HG03045 (cell line): ENCODE data around the gene VKORC1.
"Not testable (repeated sequence)": the region's sequence is repeated elsewhere in the genome, so short reads cannot be mapped to it uniquely, and the experiment has no call there.

ENCODE experiments used
- ATAC-seq: cut with Tn5 transposase; IDR thresholded peaks from one replicate; pipeline ENCODE4 v1.9.1; 2021; ENCODE audit warnings: mild to moderate bottlenecking, moderate library complexity; ENCODE audit not compliant: unreplicated experiment

The VKORC1 gene

DNA sequence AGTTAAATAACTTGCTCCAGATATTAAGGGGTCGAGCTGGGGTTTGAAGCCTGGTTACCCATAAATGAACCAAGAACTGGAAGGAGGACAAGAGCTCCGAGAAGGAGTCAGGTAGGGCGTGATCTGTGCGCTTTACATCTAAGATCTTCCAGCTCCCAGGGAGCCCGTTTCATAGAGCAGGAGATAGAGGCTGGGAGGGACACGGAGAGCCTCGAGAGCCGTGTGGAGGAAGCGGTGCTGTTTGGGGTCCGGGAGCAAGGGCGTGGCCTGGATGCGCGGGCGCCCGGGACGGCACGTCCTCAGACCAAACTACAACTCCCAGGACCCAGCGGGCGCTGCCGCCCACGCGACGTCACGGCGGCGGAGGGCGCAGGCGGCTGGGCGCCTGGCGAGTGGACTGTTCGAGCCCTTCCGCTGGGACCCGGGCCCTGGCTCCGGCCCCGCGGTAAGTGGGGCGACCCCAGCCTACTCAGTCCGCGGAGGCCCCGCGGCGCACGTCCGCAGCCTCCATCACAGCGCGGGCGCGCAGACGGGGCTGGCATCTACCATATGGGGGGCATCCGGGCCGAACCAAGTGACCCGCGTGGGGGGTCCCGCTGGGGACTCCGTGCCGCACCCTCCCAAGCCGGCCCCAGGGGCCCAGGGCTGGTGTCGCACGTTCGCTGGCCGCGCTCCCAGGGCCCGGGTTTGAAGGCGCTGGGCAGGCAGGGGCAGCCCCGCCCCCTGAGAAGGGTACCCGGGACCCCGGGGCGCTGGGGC lies 13.6 kb upstream of the VKORC1 start, which contains the start of gene BCKDK:
Gene BCKDK, plus strand, starts transcription at position 352 of the 759 bp plus-strand sequence. CDS start 838 bp downstream, outside the sequence.
- ATAC-seq: peak; percentile 72

GRCh38 chr16:31107465-31107867 lies 12.9 kb upstream of the VKORC1 start:
- ATAC-seq: no peak

GRCh38 chr16:31106509-31107464 lies 12.2 kb upstream of the VKORC1 start:
- no peak for ATAC-seq

DNA sequence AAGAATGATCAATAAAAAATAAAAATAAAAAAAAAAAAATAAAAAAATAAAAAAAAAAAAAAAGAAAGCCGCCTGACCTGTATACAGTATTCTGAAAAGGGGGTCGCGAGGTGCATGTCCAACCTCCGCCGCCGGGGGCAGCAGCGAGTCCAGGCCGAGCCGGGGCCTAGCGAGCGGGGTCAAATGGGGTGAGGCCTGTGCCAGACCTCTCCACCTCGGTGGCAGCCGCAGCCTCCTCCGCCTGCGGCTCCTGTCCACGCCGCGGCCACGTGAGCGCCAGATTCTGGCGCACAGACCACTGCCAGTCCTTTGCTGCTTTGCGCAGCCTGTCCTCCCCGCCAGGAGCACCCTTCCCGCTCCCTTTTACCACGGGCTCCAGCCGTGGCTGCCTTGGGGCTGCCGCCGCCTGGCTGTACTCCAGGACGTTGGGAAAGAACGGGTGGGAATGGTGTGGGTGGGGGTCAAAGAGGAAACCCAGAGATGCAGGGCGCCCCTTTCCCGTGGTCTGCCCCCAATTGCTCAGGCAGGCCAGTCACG lies 11.1 kb upstream of the VKORC1 start:
- no peak for ATAC-seq

GRCh38 chr16:31100876-31101641 lies 6.5 kb upstream of the VKORC1 start:
- ATAC-seq: not testable (repeated sequence)

- no peak for ATAC-seq
Observed at GRCh38 chr16:31099860-31100638, 5.5 kb upstream of the VKORC1 start.

- ATAC-seq: no peak
Observed at GRCh38 chr16:31094088-31094423, 541 bp downstream of the VKORC1 start.

DNA sequence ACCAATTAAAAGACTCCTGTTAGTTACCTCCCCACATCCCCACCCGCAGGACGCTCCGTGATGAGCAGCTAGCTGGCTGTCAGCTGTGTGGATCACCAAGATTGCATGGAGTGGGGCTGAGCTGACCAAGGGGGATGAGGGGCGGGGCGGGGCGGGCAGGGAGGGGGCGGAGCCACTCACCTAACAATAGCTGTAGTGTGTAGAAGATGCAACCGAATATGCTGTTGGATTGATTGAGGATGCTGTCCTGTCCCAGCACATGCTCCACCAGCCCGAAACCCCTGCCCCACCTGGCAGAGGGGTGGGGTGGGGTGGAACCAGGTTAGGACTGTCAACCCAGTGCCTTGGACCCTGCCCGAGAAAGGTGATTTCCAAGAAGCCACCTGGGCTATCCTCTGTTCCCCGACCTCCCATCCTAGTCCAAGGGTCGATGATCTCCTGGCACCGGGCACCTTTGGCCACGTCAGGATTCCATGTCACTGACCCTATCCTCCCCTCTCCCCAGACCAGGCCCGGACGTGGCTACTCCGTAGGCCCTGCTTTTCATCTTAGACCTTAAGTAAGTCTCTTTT lies 1.4 kb downstream of the VKORC1 start:
- no peak for ATAC-seq

GRCh38 chr16:31092330-31092729 lies 2.3 kb downstream of the VKORC1 start:
- ATAC-seq: no peak

DNA sequence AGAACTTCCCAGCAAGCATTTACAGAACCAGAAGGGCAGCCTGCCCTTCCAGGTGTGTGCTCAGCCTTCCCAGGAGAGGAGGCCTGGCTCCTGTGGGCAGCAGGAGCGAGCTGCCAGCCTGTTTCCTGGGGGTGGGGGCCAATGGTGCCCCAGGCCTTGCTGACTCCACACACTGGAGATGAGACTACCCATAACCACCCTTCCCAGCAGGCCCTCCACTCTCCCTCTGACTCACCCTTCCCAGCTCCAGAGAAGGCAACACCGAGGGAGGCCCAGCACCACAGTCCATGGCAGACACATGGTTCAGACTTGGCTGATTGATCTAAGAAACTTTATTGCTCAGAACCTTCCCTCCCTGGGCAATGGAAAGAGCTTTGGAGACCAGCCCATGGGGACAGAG lies 4.1 kb downstream of the VKORC1 start:
- ATAC-seq: no peak

GRCh38 chr16:31089199-31089598 lies 5.4 kb downstream of the VKORC1 start:
- no peak for ATAC-seq

DNA sequence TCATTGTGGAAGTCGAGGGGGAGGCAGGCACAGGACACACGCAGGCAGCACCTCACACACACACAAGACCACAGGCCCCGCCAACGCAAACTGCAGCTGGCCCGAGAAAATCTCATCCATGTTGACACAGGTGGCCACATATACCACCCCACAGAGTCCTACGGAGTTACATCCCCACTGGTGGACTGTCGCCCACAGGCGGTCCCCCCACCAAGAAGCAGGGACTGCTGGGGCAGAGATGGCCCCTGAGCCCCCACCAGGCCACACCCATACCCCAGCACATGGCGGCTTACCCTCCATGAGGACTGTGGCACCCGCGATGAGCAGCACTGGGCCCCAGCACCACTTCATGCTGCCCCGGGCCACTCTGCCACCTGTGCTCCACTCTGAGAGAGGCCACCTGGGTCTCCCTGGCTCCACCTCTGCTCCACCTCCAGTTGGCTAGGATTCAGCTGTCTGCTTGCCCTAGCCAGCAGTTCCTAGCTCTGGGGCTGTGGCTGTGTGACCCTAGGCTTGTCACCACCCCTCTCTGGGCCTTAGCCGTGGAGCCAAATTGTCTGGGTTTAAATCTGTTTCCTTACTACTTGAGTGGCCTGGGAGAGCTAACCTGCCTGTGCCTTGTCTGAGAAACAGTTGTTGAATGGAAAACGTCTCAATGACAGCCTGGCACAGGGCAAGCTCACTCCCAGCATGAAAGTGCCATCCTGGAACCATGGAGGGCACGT lies 6.0 kb downstream of the VKORC1 start, which contains the start of gene PRSS53:
Gene PRSS53, minus strand, starts transcription at position 485 of the 725 bp plus-strand sequence. Its CDS starts 134 bp downstream, at position 351.
- ATAC-seq: no peak

DNA sequence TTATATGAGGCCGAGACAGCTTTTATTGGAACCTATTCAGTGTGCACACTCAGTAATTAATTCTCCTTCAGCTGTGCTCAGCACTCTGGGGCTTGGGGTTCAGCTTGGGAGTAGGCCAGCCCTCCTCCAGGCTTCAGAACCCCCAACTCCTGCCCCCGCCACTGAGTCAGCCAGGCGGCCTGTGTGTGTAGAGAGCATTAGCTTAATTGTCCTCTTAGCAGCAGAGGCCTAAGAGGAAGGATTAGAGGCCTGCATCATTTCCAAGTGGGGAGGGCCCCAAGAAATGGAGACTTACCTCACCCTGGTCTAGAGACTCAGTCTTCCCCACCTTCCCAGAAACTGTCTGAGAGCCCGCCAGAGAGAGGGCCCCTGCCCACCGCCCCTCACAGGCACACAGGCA lies 6.6 kb downstream of the VKORC1 start:
- no peak for ATAC-seq

DNA sequence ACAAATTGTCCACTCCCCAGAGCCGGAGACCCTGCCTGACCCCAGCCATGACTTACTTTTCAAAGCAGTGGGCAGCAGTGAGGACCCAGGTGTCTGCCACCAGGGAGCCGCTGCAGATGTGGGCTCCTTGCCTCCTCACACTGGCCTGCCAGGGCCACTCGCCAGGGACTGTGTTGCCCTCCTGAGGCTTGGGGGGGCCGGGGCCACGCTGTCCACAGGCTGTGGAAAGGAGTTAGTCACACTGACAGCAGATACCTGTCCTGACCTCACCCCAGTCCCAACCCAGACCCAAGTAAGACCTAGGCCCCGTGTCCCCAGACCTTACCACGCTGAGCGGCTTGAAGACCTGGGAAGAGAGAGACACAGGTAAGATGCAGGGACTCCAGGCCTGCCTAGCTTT lies 7.1 kb downstream of the VKORC1 start:
- no peak for ATAC-seq

GRCh38 chr16:31086629-31086906 lies 8.0 kb downstream of the VKORC1 start:
- ATAC-seq: no peak

- no peak for ATAC-seq
Observed at GRCh38 chr16:31085873-31086628, 8.5 kb downstream of the VKORC1 start.

- no peak for ATAC-seq
Observed at GRCh38 chr16:31085411-31085810, 9.2 kb downstream of the VKORC1 start.

DNA sequence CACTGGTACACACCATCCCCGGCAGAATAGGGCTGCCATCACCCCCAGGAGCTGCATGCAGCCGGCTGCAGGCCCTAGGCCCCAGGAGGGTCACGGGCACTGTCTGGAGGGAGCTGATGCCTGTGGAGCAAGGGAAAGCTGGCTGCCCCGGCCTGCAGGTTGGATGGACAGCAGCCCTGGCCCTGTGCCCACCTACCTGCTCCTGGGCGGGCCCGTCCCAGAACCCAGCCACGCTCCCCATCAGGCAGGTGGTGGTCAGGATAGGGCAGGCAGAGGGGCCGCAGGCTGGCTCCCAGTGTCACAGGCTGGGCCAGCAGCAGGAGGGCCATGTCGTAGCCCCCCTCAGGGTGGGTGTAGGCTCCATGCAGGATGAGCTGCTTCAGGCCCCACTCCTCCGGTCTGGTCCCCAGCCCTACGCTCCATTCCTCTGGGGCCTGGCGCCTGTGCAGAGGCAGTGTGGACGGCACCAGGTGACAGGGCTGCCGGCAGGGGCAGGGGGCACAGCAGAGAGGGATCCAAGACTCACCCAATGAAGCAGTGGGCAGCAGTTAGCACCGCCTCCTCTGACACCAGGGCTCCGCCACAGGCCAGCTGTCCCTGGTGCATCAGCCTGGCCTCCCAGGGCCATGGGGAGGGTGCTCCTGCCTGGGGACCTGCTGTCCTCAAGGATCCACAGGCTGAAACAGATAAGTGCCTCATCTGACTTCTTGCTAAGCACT lies 9.9 kb downstream of the VKORC1 start:
- no peak for ATAC-seq
